Hepatocyte (in vitro differentiated cells): ENCODE data around the gene SCAMP2. TPM values are rescaled to one million over a fixed set of nuclear protein-coding genes. Genes with fewer than 3 reads are reported as not detected.
A peak's percentile ranks its signal among the peaks of the same experiment; 100 is the strongest.

Experiments used
- DNase-seq: peaks from one replicate; pipeline ENCODE4 v3.0.0-alpha.2; 2016; ENCODE audit warnings: low spot score
- H2AFZ ChIP-seq: fragments of 200-600 bp; sonication (generic); 2 replicates; pipeline ENCODE4 v1.6.0; 2016; ENCODE audit warnings: antibody characterized with exemption, mild to moderate bottlenecking
- H3K27ac ChIP-seq: fragments of 200-600 bp; sonication (generic); 2 replicates; pipeline ENCODE4 v1.5.1; 2016; ENCODE audit warnings: mild to moderate bottlenecking
- H3K27me3 ChIP-seq: fragments of 200-600 bp; sonication (generic); 2 replicates; pipeline ENCODE4 v1.6.1; 2016
- H3K36me3 ChIP-seq: fragments of 200-600 bp; sonication (generic); replicated peaks from 2 replicates; pipeline ENCODE4 v1.5.1; 2016; ENCODE audit warnings: low read depth; ENCODE audit not compliant: insufficient read depth
- H3K4me1 ChIP-seq: fragments of 200-600 bp; sonication (generic); 2 replicates; pipeline ENCODE4 v1.5.1; 2016; ENCODE audit warnings: mild to moderate bottlenecking, moderate library complexity; ENCODE audit not compliant: insufficient read depth
- H3K4me2 ChIP-seq: fragments of 200-600 bp; sonication (generic); 2 replicates; pipeline ENCODE4 v1.6.0; 2016
- H3K4me3 ChIP-seq: fragments of 200-600 bp; sonication (generic); 2 replicates; pipeline ENCODE4 v1.5.1; 2016; ENCODE audit warnings: mild to moderate bottlenecking
- H3K79me2 ChIP-seq: fragments of 200-600 bp; sonication (generic); 2 replicates; pipeline ENCODE4 v1.6.0; 2017; ENCODE audit warnings: mild to moderate bottlenecking
- H3K9me2 ChIP-seq: fragments of 200-600 bp; sonication (generic); replicated peaks from 2 replicates; pipeline ENCODE4 v1.6.0; 2017; ENCODE audit warnings: mild to moderate bottlenecking; ENCODE audit not compliant: insufficient read depth
- H3K9me3 ChIP-seq: fragments of 200-600 bp; sonication (generic); 2 replicates; pipeline ENCODE4 v1.5.1; 2016; ENCODE audit warnings: low read depth, mild to moderate bottlenecking
- H4K20me1 ChIP-seq: fragments of 200-600 bp; sonication (generic); 2 replicates; pipeline ENCODE4 v1.6.0; 2016; ENCODE audit warnings: mild to moderate bottlenecking; ENCODE audit not compliant: insufficient read depth, poor library complexity, severe bottlenecking
- CTCF ChIP-seq: fragments of 200-600 bp; sonication (generic); IDR thresholded peaks from 2 replicates; pipeline ENCODE4 v1.5.1; 2016; ENCODE audit warnings: antibody characterized with exemption, mild to moderate bottlenecking; ENCODE audit not compliant: poor library complexity
- EZH2 ChIP-seq: fragments of 200-600 bp; sonication (generic); IDR thresholded peaks from 2 replicates; pipeline ENCODE4 v1.6.1; 2016; ENCODE audit warnings: antibody characterized with exemption, mild to moderate bottlenecking, borderline replicate concordance
- EZH2phosphoT487 ChIP-seq: fragments of 200-600 bp; sonication (generic); IDR thresholded peaks from one replicate; pipeline ENCODE4 v1.6.1; 2018; ENCODE audit warnings: antibody characterized with exemption, mild to moderate bottlenecking, low read depth, moderate library complexity; ENCODE audit not compliant: unreplicated experiment, severe bottlenecking
- WGBS: methylation state at CpG from one replicate; pipeline ENCODE4 v1.1.6; 2016; ENCODE audit warnings: low lambda C conversion rate; ENCODE audit errors: missing lambda C conversion rate; 5-methylcytosine and 5-hydroxymethylcytosine counted together
- polyA plus RNA-seq: library from polyadenylated mRNA; unstranded; fragments of >200 nt; fragmentation: Nextera tagmentation; extraction: Ambion mirVana; gene quantifications from 2 replicates; pipeline ENCODE4 v1.2.1, GENCODE V29; 2016
- total RNA-seq: library from RNA; depleted of rRNA; stranded (reverse); fragments of >200 nt; gene quantifications from 2 replicates; pipeline ENCODE4 v1.2.3, GENCODE V29; 2014

Gene SCAMP2
- total and polyA plus RNA-seq, 2 experiments from 2014 or later = 64.0 to 130 TPM

- WGBS = 85% methylated on average over 2 of the region's 2 CpGs
- peaks cover 69% of the 10 kb centered on the region for H4K20me1 ChIP-seq
Observed at GRCh38 chr15:74865316-74865715, 7.8 kb downstream of the SCAMP2 start.

GRCh38 chr15:74864296-74864695, 8.9 kb downstream of the SCAMP2 start:
- no peak overlapping the region for H3K4me3 ChIP-seq
- no peak for TF ChIP-seq EZH2
- no peak for TF ChIP-seq CTCF
- TF ChIP-seq EZH2phosphoT487 = no peak
- no peak overlapping the region for H2AFZ ChIP-seq
- no peaks in the 10 kb centered on the region for H3K36me3 ChIP-seq
- no peak overlapping the region for H3K27ac ChIP-seq
- no peak overlapping the region for H3K4me2 ChIP-seq
- peaks cover 40% of the 10 kb centered on the region for H3K4me1 ChIP-seq
- H4K20me1 ChIP-seq = peaks cover 66% of the 10 kb centered on the region
- H3K79me2 ChIP-seq = peaks cover 95% of the 10 kb centered on the region
- 89% methylated on average over 6 of the region's 6 CpGs for WGBS
- no peaks in the 10 kb centered on the region for H3K9me2 ChIP-seq
- no peaks in the 10 kb centered on the region for H3K9me3 ChIP-seq
- DNase-seq = no peak
- H3K27me3 ChIP-seq = no peaks in the 10 kb centered on the region

More at GRCh38 chr15:74865316-74865715, 7.8 kb downstream of the SCAMP2 start:
- Histone ChIP-seq H3K4me3 (no peak overlapping the region), H3K36me3 (no peaks in the 10 kb centered on the region), H3K4me2 (no peak overlapping the region), H3K27me3 (no peaks in the 10 kb centered on the region), H3K4me1 (peaks cover 50% of the 10 kb centered on the region), H2AFZ (no peak overlapping the region), H3K9me3 (no peaks in the 10 kb centered on the region), H3K9me2 (no peaks in the 10 kb centered on the region), H3K79me2 (peaks cover 95% of the 10 kb centered on the region), H3K27ac (peak overlapping the region; percentile 98)
- DNase-seq = no peak
- TF ChIP-seq CTCF (no peak), EZH2 (no peak), EZH2phosphoT487 (no peak)

DNA sequence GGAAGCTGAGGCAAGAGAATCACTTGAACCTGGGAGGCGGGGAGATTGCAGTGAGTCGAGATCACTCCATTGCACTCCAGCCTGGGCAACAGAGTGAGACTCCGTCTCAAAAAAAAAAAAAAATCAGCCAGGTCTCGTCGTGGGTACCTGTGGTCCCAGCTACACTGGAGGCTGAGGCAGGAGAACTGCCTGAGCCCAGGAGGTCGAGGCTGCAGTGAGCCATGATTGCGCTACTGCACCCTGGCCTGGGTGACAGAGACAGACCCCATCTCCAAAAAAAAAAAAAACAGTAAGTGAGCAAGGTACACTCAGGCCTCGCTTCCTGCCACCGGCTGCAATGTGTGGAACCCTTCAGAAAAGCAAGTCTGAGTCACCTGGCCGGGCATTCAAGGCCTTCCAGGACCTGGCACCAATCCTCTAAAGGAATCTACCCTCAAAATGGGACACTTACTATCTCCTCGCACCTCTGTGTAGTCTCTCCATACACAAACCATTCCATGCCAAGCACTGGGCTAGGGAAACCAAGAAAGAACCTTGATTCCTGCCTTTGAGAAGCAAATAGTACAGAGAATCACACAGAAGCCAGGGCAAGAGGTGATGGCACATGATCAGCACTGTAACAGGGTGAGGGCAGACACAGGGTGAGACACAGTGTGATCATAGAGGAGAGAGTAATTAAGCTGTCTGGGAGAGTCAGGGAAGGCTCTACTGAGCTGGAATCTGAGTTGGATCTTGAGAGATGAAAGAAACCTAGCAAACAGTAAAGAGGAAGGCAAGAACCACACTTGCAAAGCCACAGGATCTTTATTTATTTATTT, 9.7 kb downstream of the SCAMP2 start:
- H3K9me3 ChIP-seq = no peaks in the 10 kb centered on the region
- no peak for DNase-seq
- H3K27me3 ChIP-seq = no peaks in the 10 kb centered on the region
- H3K79me2 ChIP-seq = peaks cover 94% of the 10 kb centered on the region
- no peak overlapping the region for H3K4me2 ChIP-seq
- H2AFZ ChIP-seq = no peak overlapping the region
- H3K4me1 ChIP-seq = peaks cover 33% of the 10 kb centered on the region
- WGBS = 81% methylated on average over 8 of the region's 11 CpGs
- no peak overlapping the region for H3K4me3 ChIP-seq
- no peaks in the 10 kb centered on the region for H3K9me2 ChIP-seq
- TF ChIP-seq EZH2phosphoT487 (no peak), EZH2 (no peak), CTCF (no peak)
- H4K20me1 ChIP-seq = peaks cover 65% of the 10 kb centered on the region
- H3K36me3 ChIP-seq = no peaks in the 10 kb centered on the region
- H3K27ac ChIP-seq = no peak overlapping the region
